Measurements from ENCODE around the gene MTCH1. TPM values are rescaled to one million over a fixed set of nuclear protein-coding genes. Genes with fewer than 3 reads are reported as not detected.
A peak's percentile ranks its signal among the peaks of the same experiment; 100 is the strongest.

Gene MTCH1
- total and polyA plus RNA-seq, 2 donors from 2014 or later, result 194 to 202 TPM

GRCh38 chr6:36999751-37000125 lies 13.7 kb upstream of the MTCH1 start:
- Histone ChIP-seq H3K36me3 (ENCODE audit: control insufficient read depth in 2 of 3, insufficient read depth in 3 of 3, low read length in 3 of 3) (no peaks in the 10 kb centered on the region), H3K9ac (ENCODE audit: low read length in 3 of 3) (no peak overlapping the region), H3K4me1 (ENCODE audit: control insufficient read depth in 2 of 3, insufficient read depth in 2 of 3, low read depth in 1 of 3, low read length in 3 of 3) (peaks cover 2 to 22% (median 20%) of the 10 kb centered on the region in 3 donors), H3K9me3 (ENCODE audit: control insufficient read depth in 2 of 3, insufficient read depth in 1 of 3, low read length in 3 of 3) (no peaks in the 10 kb centered on the region), H3K27me3 (ENCODE audit: control insufficient read depth, insufficient read depth, low read length) (no peaks in the 10 kb centered on the region), H3K27ac (ENCODE audit: low read depth in 2 of 2, low read length in 2 of 2) (no peak overlapping the region), H3K4me3 (ENCODE audit: low read length in 3 of 3) (no peak overlapping the region)
- FAIRE-seq, result no peak
- no peak for TF ChIP-seq CTCF (IDR thresholded peaks at IDR 0.05; ENCODE audit: borderline replicate concordance, extremely low read depth, insufficient read depth)
- intact Hi-C loops (cut with DNase I), result no loop called here
- peak in 2 of 5 donors; percentile 49 to 56 for DNase-seq

- no peak for TF ChIP-seq CTCF (IDR thresholded peaks at IDR 0.05; ENCODE audit: borderline replicate concordance, extremely low read depth, insufficient read depth)
- peak in 4 of 5 donors; percentile 95 to 96 (median 96) for DNase-seq
- no peak overlapping the region for H3K9ac ChIP-seq (ENCODE audit: low read length in 3 of 3)
- H3K27me3 ChIP-seq (ENCODE audit: control insufficient read depth, insufficient read depth, low read length), result no peaks in the 10 kb centered on the region
- H3K4me3 ChIP-seq (ENCODE audit: low read length in 3 of 3), result no peak overlapping the region
- intact Hi-C loops (cut with DNase I), result no loop called here
- peak overlapping the region; percentile 90 to 93 for H3K27ac ChIP-seq (ENCODE audit: low read depth in 2 of 2, low read length in 2 of 2)
- H3K4me1 ChIP-seq (ENCODE audit: control insufficient read depth in 2 of 3, insufficient read depth in 2 of 3, low read depth in 1 of 3, low read length in 3 of 3), result peaks cover 2 to 22% (median 20%) of the 10 kb centered on the region in 3 donors
- no peaks in the 10 kb centered on the region for H3K36me3 ChIP-seq (ENCODE audit: control insufficient read depth in 2 of 3, insufficient read depth in 3 of 3, low read length in 3 of 3)
- no peaks in the 10 kb centered on the region for H3K9me3 ChIP-seq (ENCODE audit: control insufficient read depth in 2 of 3, insufficient read depth in 1 of 3, low read length in 3 of 3)
- no peak for FAIRE-seq
Measured at GRCh38 chr6:36999061-36999750, 13.2 kb upstream of the MTCH1 start.

GRCh38 chr6:36998723-36999038 lies 12.7 kb upstream of the MTCH1 start:
- no peak for FAIRE-seq
- Histone ChIP-seq H3K27ac (ENCODE audit: low read depth in 2 of 2, low read length in 2 of 2) (peak overlapping the region; percentile 90 to 93), H3K9ac (ENCODE audit: low read length in 3 of 3) (peak overlapping the region in 1 of 3 donors; percentile 53), H3K4me3 (ENCODE audit: low read length in 3 of 3) (no peak overlapping the region), H3K4me1 (ENCODE audit: control insufficient read depth in 2 of 3, insufficient read depth in 2 of 3, low read depth in 1 of 3, low read length in 3 of 3) (peaks cover 2 to 20% (median 18%) of the 10 kb centered on the region in 3 donors), H3K27me3 (ENCODE audit: control insufficient read depth, insufficient read depth, low read length) (no peaks in the 10 kb centered on the region), H3K9me3 (ENCODE audit: control insufficient read depth in 2 of 3, insufficient read depth in 1 of 3, low read length in 3 of 3) (no peaks in the 10 kb centered on the region), H3K36me3 (ENCODE audit: control insufficient read depth in 2 of 3, insufficient read depth in 3 of 3, low read length in 3 of 3) (no peaks in the 10 kb centered on the region)
- intact Hi-C loops (cut with DNase I), result no loop called here
- no peak for DNase-seq
- TF ChIP-seq CTCF (IDR thresholded peaks at IDR 0.05; ENCODE audit: borderline replicate concordance, extremely low read depth, insufficient read depth), result no peak
